SK-N-SH (cell line): Measurements from ENCODE around the gene TTC28.

ENCODE experiments used
- CTCF ChIP-seq: fragments of 200-600 bp; sonication (generic); IDR thresholded peaks from 2 replicates; pipeline ENCODE4 v1.6.1; 2017; ENCODE audit warnings: antibody characterized with exemption, mild to moderate bottlenecking, moderate library complexity
- FOSL2 ChIP-seq: IDR thresholded peaks from 2 replicates; pipeline ENCODE4 v1.4.0; 2012; ENCODE audit warnings: low read depth, mild to moderate bottlenecking, moderate library complexity, borderline replicate concordance
- FOXJ3 ChIP-seq: sonication (generic); formaldehyde crosslinking; IDR thresholded peaks from 2 replicates; pipeline ENCODE4 v1.5.1; 2020; ENCODE audit warnings: mild to moderate bottlenecking, missing genetic modification reagents
- JUND ChIP-seq: IDR thresholded peaks from 2 replicates; pipeline ENCODE4 v1.4.0; 2012
- MXI1 ChIP-seq: IDR thresholded peaks from 2 replicates; pipeline ENCODE4 v1.6.1; 2012; ENCODE audit warnings: mild to moderate bottlenecking, low read depth, low read length, improper control_type of control experiment
- NRF1 ChIP-seq: IDR thresholded peaks from 2 replicates; pipeline ENCODE4 v1.6.1; 2012; ENCODE audit warnings: low read depth, mild to moderate bottlenecking, low read length
- REST ChIP-seq: IDR thresholded peaks from 2 replicates; pipeline ENCODE4 v1.6.1; 2012; ENCODE audit warnings: mild to moderate bottlenecking, low read depth, low read length, moderate library complexity
- SIN3A ChIP-seq: IDR thresholded peaks from 2 replicates; pipeline ENCODE4 v1.6.1; 2012; ENCODE audit warnings: low read depth, mild to moderate bottlenecking, low read length, moderate library complexity, borderline replicate concordance
- TAF1 ChIP-seq: IDR thresholded peaks from 2 replicates; pipeline ENCODE4 v1.6.1; 2012; ENCODE audit warnings: low read depth, mild to moderate bottlenecking, low read length, moderate library complexity, borderline replicate concordance
- USF2 ChIP-seq: fragments of 150-350 bp; IDR thresholded peaks from 2 replicates; pipeline ENCODE4 v1.6.1; 2017; ENCODE audit warnings: antibody characterized with exemption, low read length, low read depth, borderline replicate concordance

GRCh38 chr22:27933186-27933983 lies 746.3 kb downstream of the TTC28 start:
- TF ChIP-seq FOSL2: no peak
- no peak for TF ChIP-seq MXI1
- TF ChIP-seq USF2: no peak
- no peak for TF ChIP-seq CTCF
- TF ChIP-seq NRF1: no peak
- no peak for TF ChIP-seq FOXJ3 (CRISPR knock-in tag)
- TF ChIP-seq JUND: no peak
- TF ChIP-seq TAF1: no peak
- TF ChIP-seq SIN3A: no peak
- no peak for TF ChIP-seq REST
